ENCODE data around the gene EDDM3A.

Gene EDDM3A

DNA sequence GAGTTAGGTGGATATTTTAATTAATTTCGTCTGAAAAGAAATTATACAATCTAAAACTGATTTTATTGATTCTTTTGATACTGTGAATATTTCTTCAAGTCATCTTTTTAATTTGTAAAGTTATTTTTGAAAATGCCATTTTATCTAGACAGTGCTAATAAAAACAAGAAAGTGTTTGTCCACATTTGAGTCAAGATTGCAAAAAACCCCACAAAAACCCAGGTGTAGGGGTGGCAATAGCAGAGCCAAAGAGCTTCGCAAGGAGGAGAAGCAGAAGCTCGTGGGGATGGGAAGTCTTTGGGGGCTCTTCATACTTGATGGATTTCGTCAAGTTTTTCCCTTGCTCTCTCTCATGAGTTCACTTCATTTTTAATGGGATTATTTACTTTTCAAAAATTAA lies 41.3 kb downstream of the EDDM3A start:
- no peaks in the 10 kb centered on the region for H3K9me3 ChIP-seq (ENCODE audit: control insufficient read depth, insufficient read depth, low read length)
- no peak overlapping the region for H3K9ac ChIP-seq (ENCODE audit: low read depth, low read length)
- H3K4me1 ChIP-seq (ENCODE audit: insufficient read depth, low read length): peaks cover 13% of the 10 kb centered on the region
- H3K36me3 ChIP-seq (ENCODE audit: insufficient read depth, low read length): no peaks in the 10 kb centered on the region

GRCh38 chr14:20789230-20789813 lies 43.6 kb downstream of the EDDM3A start:
- no peaks in the 10 kb centered on the region for H3K4me1 ChIP-seq (ENCODE audit: insufficient read depth, low read length)
- H3K9me3 ChIP-seq (ENCODE audit: control insufficient read depth, insufficient read depth, low read length): no peaks in the 10 kb centered on the region
- no peaks in the 10 kb centered on the region for H3K36me3 ChIP-seq (ENCODE audit: insufficient read depth, low read length)
- no peak overlapping the region for H3K9ac ChIP-seq (ENCODE audit: low read depth, low read length)

DNA sequence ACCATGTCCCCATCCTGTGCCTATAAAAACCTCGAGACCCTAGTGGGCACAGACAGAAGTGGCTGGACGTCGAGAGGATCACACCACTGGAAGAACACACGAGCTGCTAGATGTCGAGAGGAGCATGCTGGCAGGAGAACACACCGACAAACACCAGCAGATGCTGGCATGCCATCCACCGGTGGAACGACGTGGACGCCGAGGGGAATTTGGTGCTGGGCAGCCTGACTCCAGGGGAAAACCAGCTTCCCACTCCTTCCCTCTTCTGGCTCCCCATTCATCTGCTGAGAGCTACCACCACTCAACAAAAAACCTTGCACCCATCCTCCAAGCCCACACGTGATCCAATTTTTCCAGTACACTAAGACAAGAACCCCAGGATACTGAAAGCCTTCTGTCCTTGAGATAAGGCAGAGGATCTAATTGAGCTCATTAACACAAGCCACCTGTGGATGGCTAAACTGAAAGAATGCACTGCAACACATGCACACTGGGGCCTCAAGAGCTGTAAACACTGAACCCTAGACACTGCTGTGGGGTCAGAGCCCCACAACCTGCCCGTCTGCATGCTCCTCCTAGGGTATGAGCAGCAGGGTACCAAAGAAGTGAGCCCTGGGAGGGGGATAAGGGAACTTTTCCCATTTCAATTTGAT lies 44.9 kb downstream of the EDDM3A start:
- H3K4me1 ChIP-seq (ENCODE audit: insufficient read depth, low read length): no peaks in the 10 kb centered on the region
- H3K9ac ChIP-seq (ENCODE audit: low read depth, low read length): no peak overlapping the region
- no peaks in the 10 kb centered on the region for H3K36me3 ChIP-seq (ENCODE audit: insufficient read depth, low read length)
- no peaks in the 10 kb centered on the region for H3K9me3 ChIP-seq (ENCODE audit: control insufficient read depth, insufficient read depth, low read length)

DNA sequence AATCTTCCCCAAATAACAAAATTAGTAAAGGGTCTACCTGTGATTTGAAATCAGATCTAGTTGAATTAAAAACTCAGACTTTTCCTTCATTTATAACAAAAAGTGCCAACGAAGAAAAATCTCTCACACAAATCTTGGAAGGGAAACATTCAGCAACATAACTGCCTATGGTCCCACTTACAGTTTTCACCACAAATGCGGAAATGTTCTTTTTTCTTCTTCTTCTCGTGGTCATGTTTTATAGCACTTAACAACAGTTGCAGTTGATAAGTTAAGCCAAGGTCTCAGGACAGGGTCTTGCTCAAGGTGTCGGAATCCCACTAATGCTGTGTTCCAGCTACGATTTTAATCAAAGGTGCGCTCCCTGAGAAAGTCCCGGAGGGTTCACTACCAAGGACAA lies 45.5 kb downstream of the EDDM3A start:
- no peaks in the 10 kb centered on the region for H3K36me3 ChIP-seq (ENCODE audit: insufficient read depth, low read length)
- no peak overlapping the region for H3K9ac ChIP-seq (ENCODE audit: low read depth, low read length)
- H3K9me3 ChIP-seq (ENCODE audit: control insufficient read depth, insufficient read depth, low read length): no peaks in the 10 kb centered on the region
- no peaks in the 10 kb centered on the region for H3K4me1 ChIP-seq (ENCODE audit: insufficient read depth, low read length)

GRCh38 chr14:20791597-20791996 lies 45.9 kb downstream of the EDDM3A start:
- Histone ChIP-seq H3K9ac (ENCODE audit: low read depth, low read length) (no peak overlapping the region), H3K9me3 (ENCODE audit: control insufficient read depth, insufficient read depth, low read length) (no peaks in the 10 kb centered on the region), H3K4me1 (ENCODE audit: insufficient read depth, low read length) (no peaks in the 10 kb centered on the region), H3K36me3 (ENCODE audit: insufficient read depth, low read length) (no peaks in the 10 kb centered on the region)

GRCh38 chr14:20792556-20792955 lies 46.9 kb downstream of the EDDM3A start:
- no peaks in the 10 kb centered on the region for H3K4me1 ChIP-seq (ENCODE audit: insufficient read depth, low read length)
- H3K36me3 ChIP-seq (ENCODE audit: insufficient read depth, low read length): no peaks in the 10 kb centered on the region
- H3K9me3 ChIP-seq (ENCODE audit: control insufficient read depth, insufficient read depth, low read length): no peaks in the 10 kb centered on the region
- H3K9ac ChIP-seq (ENCODE audit: low read depth, low read length): no peak overlapping the region

- no peaks in the 10 kb centered on the region for H3K36me3 ChIP-seq (ENCODE audit: insufficient read depth, low read length)
- H3K9me3 ChIP-seq (ENCODE audit: control insufficient read depth, insufficient read depth, low read length): no peaks in the 10 kb centered on the region
- peaks cover 5% of the 10 kb centered on the region; the same call in 1 of the 2 replicates for H3K4me1 ChIP-seq (ENCODE audit: insufficient read depth, low read length)
- no peak overlapping the region for H3K9ac ChIP-seq (ENCODE audit: low read depth, low read length)
Measured at GRCh38 chr14:20794644-20795369, 49.1 kb downstream of the EDDM3A start.

DNA sequence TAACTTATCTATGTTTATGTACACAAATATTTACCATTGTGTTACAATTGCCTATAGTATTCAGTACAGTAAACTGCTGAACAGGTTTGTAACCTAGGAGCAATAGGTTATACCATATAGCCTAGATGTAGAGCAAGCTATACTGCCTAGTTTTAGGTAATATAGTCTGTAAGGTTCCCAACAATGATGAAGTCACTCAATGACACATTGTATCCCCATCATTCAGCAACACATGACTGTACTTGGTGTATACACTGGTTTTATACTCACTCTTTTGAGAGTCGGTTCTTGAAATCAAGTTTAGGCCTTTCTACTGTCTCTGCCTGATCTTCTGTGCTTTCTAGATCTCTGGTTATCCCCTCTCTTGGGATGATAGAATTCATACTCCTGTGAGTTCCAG lies 51.5 kb downstream of the EDDM3A start:
- H3K36me3 ChIP-seq (ENCODE audit: insufficient read depth, low read length): no peaks in the 10 kb centered on the region
- H3K9ac ChIP-seq (ENCODE audit: low read depth, low read length): no peak overlapping the region
- H3K9me3 ChIP-seq (ENCODE audit: control insufficient read depth, insufficient read depth, low read length): no peaks in the 10 kb centered on the region
- H3K4me1 ChIP-seq (ENCODE audit: insufficient read depth, low read length): peaks cover 10% of the 10 kb centered on the region; the same call in 1 of the 2 replicates

Measured in ES-I3 (cell line).